AG08395 (cell line): ENCODE measurements around the gene ADAM12.

Source experiments
- DNase-seq: peaks from one replicate; pipeline ENCODE4 v3.0.0; 2012; ENCODE audit warnings: mixed read lengths, low spot score

ADAM12 gene

DNA sequence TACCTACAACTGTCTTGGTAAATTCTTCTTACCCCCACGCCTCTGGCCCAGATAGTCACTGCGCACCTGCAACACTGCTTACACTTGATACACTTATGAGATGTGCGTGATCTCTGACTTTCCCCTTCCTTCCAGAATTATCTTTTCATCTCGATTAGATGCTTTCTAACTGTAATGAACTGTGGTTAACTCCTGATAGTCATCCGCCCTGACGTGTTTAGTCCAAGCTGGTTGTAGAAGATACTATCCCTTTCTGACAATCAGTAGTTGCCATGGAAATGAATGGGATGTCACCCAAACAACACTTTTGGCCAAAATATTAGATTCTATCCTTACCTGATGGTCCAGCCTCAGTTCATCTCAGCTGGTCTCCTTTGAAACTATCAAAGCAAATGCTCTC is 241.5 kb downstream of the ADAM12 start:
- no peak for DNase-seq

DNA sequence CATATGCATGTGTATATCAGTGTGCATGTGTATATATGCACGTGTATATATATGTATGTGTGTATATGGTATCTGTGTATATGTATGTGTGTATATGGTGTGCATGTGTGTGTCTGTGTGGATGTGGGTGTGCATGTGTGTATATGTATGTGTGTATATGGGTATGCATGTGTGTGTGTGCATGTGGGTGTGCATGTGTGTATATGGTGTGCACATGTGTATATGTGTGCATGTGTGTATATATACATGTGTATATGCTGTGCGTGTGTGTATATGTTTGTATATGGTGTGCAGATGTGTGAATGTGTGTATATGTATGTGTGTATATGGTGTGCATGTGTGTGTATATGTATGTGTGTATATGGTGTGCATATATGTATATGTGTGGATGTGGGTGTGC is 245.2 kb downstream of the ADAM12 start:
- no peak for DNase-seq

DNA sequence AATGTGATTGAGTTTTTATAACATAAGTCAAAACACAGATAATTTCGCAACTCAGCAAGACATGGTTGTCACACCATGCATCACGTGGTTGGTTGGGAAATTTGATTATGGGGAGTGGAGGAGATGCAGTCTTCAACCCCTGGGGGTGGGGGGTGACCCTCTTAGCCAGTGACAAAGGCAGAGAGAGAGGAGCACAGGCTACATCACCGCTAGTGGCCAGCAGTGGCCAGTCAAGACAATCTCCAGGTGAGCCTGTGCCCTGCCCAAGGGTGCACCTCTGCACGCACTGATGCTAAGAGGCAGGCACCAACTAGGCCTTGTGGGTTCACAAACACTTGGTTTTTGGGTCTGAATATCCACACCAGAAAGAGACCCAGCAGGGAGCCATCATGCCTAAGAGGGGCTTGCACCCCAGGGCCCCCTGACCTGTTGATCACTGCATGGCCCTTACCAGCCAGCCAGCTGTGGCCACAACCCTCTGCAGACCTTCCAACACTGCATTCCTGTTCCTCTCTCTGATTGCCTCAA is 247.5 kb downstream of the ADAM12 start:
- no peak for DNase-seq

DNA sequence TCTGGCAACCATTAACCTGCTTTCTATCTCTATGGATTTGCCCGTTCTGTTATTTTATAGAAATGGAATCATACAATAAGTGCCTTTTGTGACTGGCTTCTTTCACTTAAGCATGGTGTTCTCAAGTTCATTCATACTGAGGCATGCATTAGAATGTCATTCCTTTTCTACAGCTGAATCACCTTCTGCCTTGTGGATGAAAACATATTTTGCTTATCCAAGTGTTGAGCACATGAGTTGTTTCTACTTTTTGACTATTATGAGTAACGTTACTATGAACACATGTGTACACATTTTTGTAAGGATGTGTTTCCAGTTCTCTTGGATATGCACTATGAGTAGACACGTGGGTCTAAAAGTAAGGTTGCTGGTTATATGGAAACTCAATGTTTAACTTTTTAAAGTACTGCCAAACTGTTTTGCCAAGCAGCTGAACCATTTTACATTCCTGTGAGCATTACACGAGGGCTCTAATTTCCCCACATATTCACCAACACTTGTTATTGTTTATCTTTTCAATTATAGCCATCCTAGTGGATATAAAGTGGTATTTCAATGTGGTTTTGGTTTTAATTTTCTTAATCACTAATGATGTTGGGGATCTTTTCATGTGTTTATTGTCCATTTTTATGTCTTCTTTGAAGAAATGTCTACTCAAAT is 250.6 kb downstream of the ADAM12 start:
- no peak for DNase-seq

DNA sequence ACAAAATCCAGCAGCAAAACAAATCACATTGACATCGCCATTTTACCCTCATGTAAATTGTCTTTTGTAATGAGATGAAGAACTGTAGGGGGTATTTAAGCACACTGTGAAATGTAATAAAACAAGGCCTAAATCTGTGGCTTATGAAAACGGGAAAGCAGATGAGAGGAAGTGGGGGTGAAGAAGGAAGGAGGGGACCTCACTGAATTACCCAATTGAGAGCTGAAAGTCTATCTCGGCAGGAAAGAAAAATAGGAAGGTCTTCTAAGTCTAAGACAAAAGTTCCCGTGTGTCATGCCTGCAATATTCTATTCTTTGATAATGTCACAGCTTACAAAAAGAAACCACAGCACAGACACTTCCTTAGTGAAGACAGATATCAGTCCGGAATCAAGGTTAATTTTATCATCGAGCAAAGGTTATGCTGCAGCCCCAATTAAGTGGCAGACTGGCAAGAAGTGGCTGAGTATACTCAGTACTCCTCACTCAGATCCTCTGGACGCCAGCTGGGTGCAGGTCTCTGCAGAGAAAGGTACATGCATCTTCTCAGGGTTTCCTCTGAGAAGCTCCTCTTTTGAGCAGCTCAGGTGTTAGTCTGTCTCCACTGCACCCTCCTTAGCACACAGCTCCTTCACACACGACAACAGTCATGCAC is 252.2 kb downstream of the ADAM12 start:
- DNase-seq, result no peak

DNA sequence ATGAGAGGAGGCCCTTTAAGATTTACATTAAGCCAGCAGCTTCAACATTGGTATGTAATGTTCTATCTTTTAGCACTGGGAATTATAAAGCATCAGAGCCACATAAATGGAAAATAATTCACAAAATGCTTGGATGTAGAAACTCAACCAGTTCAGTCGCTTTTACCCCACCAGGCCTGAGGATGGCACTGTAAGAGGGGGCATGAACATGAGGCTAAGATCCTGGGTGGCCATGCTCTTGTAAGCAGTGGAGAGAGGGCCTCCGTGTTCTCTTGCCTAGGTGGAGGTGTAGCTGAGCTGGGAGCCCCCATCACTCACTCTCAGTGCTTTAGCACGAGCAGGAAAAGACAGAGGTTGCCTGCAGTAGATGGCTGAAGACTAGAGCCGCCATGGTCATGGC is 253.1 kb downstream of the ADAM12 start:
- DNase-seq, result no peak

DNA sequence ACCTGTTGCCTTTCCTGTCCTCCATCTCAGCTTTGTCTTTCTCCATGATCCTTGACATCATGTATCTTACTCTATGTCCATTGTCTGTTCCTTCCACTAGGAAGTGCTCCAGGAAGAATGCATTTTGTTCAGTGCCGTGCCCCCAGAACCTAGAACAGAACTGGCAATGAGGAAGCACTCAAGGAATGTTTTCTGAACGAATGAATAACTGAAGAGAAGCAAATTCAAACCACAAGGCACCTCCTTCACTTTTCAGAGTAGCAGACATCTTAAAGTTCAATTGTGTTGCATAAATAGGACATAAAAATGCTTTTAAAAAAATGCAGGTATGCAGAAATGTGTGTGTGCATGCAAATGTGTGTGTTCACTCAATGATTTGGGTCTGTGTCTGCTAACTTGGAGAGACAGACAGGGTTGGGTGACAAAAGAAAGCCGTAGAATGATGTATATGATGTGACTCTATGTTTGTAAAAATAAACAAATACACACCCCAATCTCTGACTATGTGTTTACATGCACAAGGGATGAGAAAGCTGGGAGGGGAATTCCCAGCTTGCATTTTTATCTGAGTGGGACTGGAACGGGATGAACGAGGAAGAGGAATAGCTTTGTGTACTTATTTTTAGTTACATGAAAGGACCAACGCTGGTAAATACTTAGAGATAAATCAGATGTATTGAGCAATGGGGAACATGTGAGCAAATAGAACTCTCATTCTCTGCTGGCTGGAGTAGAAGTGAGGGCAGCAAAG is 254.2 kb downstream of the ADAM12 start:
- DNase-seq, result peak; percentile 49

DNA sequence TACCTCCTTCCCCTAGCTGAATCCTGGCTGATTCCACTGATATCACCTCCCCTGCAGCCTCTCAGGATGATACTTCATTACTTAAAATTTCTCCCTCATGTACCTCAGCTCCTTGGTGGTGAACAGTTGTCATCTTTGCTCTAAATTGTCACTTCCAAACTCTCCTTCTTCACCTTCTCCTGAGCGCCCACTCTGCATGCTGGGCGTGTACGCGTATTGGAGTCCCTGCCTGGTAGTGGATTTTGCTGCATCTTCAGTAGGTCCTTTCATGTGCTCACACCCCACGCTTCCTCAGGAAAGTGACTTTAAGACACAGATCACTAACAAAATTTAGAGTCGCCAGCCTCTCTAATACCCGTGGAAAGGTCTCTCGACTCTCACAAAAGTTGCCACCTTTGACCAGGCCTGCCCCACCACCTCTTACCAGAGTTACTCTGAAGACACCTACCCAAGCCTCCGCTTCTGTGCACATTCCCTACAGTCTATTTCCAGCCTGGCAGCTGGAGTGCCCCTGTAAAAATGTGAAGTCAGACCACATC is 255.1 kb downstream of the ADAM12 start:
- no peak for DNase-seq

DNA sequence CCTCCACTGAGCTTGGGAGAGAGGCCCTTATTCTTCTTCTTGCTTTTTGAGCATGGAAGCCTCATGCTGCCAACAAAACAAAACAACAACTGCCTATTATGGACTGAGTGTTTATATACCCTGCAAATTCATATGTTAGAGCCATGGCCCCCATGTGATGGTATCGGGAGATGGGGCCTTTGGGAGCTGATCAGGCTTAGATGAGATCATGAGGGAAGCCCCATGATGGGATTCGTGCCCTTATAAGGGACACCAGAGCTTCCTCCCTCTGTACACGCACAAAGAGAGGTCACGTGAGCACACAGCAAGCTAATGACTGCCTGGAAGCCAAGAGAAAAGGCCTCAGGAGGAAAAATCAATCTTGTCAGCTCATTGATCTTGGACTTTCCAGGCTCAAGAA is 256.9 kb downstream of the ADAM12 start:
- no peak for DNase-seq

DNA sequence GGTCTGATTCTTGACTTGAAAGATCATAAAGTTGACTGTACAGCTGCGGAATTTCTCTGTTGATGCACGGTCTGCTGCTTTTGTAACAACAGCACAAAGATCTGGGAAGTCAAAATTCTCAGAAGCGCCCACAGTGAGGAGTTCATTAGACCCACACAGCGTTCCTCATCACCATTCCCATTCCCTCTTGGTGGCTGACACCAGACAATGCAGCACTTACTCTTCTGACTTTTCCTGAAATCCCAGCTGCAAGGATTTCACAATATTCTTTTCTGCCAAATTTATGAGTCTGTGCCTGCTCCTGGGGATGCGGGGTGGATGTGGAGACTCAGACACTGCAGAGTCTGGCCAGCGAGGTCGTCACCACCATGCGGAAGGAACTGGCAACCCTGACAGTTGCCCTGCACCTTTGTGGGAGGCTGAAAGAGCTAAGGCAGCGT is 258.0 kb downstream of the ADAM12 start:
- peak; percentile 66 for DNase-seq

DNA sequence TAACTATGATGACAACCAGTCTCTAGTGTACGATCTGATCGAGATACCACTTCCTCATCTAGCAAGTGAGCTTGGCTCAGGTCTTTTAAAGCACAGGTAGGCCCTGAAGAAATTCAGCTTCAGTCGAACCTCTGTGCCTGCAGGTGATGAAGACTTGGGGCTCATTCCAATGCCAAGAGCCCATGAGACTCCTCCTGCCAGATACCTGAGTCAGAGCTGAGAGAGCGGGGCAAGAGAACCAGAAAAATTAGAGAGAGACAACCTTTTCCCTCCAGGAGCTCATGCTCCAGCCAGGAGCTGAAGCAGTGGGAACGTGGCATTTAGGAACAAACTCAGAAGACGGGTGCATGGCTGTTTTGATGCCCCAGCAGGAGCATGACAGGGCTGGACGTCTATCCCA is 259.3 kb downstream of the ADAM12 start:
- no peak for DNase-seq

DNA sequence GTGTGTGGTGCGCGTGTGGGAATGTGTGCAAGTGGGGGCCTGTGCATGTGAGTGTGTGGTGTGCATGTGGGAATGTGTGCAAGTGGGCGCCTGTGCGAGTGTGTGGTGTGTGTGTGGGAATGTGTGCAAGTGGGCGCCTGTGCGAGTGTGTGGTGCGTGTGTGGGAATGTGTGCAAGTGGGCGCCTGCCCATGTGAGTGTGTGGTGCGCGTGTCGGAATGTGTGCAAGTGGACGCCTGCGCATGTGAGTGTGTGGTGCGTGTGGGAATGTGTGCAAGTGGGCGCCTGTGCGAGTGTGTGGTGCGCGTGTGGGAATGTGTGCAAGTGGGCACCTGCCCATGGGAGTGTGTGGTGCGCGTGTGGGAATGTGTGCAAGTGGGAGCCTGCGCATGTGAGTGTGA is 259.7 kb downstream of the ADAM12 start:
- DNase-seq, result no peak

DNA sequence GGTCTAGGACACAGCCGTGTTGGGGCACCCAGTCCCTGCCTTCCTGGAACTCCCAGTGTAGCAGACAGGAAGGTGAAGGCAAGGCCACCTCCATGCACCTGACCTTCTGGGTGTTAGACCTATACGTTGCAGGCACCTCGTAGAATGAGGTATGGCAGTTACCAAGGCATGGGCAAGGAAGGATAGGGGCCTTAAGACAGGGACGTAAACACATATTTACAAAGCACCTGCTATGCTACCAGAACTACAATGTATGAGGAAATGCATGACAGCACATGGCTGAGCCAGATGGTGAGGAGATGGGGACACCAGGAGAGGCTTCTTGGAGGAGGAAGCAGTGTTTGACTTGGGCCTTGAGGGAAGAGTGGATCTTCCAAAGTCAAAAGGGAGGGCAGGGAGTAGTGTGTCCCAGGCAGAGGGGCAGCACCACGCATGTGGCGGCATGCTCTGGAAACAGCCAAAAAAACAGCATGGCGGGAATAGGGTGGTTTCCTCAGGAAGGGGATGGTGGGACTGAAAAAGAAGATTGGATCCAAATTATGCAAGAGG is 260.7 kb downstream of the ADAM12 start:
- DNase-seq, result no peak

DNA sequence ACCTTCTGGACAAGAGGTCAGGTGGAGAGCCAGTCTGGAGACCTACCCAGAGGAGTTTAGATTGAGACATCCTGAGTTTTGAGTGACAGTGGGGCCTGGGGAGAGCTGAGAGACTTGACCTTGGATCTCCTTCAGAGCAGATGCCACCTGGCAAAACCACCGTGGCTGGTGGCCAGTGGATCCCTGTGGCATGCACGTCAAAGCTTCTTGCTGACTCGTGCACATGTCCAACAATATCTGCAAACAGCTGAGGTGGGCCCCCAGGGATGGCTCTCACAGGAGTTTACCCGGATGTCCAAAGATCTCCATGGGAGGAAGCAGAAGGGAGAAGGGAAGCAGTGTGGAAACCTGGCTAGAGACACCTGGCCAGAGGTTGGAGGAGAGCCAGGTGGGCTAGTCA is 261.4 kb downstream of the ADAM12 start:
- no peak for DNase-seq

DNA sequence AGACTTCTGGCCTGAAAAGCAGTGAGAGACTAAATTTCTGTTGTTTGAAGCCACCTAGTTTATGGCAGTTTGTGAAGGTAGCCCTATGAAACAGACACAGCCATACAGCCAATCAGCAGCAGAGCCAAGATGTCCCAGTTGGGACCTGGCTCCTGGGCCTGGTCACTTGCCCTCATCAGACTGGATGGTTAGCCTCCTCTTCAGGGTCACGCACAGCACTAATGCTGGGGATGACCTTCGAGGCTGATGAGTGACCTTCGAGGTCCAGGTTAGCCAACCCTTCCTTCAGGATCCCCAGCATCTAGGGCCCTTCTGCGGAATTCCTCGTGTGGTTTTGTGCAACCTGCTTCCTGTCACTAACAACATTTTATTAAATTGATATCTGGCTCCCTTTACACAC is 262.3 kb downstream of the ADAM12 start:
- DNase-seq, result no peak

DNA sequence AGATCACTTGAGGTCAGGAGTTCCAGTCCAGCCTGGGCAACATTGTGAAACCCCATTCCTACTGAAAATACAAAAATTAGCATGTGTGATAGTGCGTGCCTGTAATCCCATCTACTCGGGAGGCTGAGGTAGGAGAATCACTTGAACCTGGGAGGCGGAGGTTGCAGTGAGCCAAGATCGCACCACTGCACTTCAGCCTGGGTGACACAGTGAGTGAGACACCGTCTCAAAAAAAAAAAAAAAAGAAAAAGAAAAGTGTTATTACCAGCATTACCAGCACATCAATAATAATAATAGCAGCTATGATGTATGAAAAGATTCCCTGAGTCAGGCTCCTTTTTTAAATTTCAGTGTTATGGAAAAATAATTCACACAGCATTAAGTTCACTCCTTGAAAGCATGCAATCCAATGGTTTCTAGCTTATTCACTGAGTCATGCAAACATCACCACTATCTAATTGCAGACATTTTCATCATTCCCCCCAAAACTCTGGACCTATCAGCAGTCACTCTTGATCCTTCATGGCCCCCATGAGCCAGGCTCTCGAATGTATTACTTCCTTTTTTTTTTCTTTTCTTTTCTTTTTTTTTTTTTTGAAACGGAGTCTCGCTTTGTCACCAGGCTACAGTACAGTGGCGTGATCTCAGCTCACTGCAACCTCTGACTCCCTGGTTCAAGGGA is 263.5 kb downstream of the ADAM12 start:
- no peak for DNase-seq

DNA sequence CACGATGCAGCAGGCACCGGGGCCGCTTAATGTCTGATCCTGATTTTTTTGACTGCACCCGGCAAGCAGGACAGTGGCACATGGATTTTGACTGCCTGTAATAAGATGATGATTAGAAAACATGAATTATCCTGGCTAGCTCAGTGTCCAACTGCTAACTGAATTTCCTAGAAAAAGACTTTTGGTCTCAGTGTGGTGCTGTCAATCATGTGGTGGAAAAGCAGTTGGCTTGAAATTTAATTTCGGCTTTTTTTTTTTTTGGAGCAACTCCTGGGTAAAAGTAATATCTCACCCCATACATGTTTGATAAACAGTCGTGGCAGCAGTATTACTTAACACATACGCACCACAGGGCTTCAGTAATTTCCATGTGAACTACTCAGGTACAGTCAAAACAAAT is 264.2 kb downstream of the ADAM12 start:
- no peak for DNase-seq

DNA sequence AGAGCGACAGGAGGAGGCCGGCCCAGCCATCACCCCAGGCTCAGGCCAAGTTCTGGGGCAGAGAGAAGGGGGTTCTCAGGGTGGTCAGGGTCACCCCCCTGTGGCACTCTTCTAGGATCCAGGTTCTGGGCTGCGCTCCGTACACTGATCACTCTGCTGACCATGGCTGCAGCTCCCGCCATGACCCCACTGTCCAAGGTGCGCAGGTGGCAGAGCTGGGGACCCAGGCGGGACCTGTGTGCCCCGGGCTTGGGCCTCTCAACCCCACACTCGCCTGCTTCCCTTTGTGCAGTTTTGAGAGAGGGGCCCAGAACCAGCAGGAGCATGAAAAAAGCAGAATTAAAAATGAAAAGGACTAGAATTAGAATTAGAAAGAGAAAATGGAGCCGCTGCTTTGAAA is 264.8 kb downstream of the ADAM12 start:
- no peak for DNase-seq

DNA sequence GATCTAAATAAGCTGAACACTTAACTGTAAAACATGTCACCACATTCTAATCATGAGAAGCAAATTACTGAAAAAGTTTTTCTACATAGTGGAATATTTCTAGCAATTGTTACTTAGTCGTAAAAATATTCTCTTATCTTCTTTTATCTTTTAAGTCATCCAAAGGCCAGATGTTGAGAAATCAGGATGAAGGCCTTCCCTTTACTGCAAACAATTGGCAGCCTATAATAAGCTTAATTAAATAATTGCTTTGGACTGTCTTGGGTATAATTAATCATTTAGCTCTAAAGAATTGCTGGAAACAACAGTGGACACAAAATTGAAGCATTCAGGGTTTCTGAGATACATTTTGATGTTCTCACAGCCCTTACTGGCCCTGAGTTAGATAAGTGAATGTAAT is 265.4 kb downstream of the ADAM12 start:
- no peak for DNase-seq

DNA sequence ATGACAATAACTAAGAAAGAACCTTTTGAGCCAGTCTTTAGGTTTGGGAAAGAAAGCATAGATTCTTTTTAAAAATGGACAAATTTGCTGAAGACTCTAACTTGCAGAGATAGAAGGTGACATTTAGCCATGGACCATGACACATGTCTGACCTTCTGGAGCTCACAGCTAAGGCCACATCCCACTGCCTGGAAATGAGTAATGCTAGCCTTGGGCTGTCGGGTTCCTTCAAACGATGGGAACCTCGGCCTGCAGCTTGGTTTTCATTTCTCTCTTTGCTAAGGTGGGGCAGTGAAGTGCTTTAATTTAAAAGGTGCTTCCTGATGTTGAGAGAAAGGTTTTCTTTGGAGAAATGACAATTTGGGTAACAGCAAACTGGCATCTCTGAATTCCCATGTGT is 268.7 kb downstream of the ADAM12 start:
- DNase-seq, result no peak

DNA sequence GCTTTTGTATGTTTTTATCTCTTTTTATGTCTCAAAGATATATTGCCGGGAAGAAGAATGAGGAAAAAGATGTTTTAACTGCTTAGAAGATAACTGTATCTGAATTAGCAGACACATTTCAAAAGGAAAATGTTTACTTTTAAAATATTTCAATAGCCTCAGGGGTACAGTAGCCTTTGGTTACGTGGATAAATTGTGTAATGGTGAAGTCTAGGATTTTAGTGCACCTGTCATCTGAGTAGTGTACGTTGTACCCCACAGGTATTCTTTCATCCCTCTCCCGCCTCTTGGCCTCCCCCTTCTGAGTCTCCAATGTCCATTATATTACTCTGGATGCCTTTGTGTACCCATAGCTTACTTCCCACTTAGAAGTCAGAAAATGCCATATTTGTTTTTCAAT is 269.8 kb downstream of the ADAM12 start:
- DNase-seq, result no peak

DNA sequence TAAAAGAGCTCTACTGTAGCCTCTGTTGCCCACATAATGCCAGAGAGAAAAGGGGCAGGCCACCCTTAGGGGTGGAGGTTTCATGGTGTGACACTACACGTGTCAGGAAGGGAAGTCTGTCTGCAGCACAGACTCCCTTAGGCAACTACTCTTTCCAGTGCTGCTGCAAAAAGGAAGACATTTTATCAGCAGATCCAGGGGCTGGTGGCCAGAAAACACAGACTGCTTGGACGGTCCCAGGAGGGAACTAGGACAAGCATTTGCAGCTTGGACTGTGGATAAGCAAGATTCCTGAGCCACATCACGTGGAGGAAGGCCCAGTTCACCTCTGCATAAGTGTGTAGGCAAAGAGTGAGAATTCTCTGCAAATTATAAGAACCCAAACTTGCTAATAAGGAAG is 271.1 kb downstream of the ADAM12 start:
- DNase-seq, result no peak
